Astrocyte (in vitro differentiated cells and primary cell): ENCODE data around the gene STX16. TPM values are rescaled to one million over a fixed set of nuclear protein-coding genes. Genes with fewer than 3 reads are reported as not detected.

Experiments used
- DNase-seq: peaks from one replicate; pipeline ENCODE4 v3.0.0-alpha.2; 2010; ENCODE audit warnings: low read depth
- FAIRE-seq: peaks from 2 replicates; lab custom pipeline; 2011; peaks lifted over from hg19 to GRCh38; lab: Jason Lieb, UNC
- H2AFZ ChIP-seq: 2 replicates; pipeline ENCODE4 v1.6.0; 2012; ENCODE audit warnings: low read depth, low read length, inconsistent platforms
- H3K27ac ChIP-seq: 2 replicates; pipeline ENCODE4 v1.5.1; 2011; ENCODE audit warnings: low read depth, low read length, inconsistent platforms
- H3K27me3 ChIP-seq: 2 replicates; pipeline ENCODE4 v1.6.0; 2011; ENCODE audit warnings: low read length, inconsistent platforms; ENCODE audit not compliant: insufficient read depth
- H3K36me3 ChIP-seq: 2 replicates; pipeline ENCODE4 v1.5.1; 2011; ENCODE audit warnings: low read length, inconsistent platforms; ENCODE audit not compliant: insufficient read depth
- H3K4me1 ChIP-seq: 2 replicates; pipeline ENCODE4 v1.5.1; 2011; ENCODE audit warnings: low read length, inconsistent platforms; ENCODE audit not compliant: insufficient read depth
- H3K4me2 ChIP-seq: 2 replicates; pipeline ENCODE4 v1.6.0; 2012; ENCODE audit warnings: low read length, inconsistent platforms
- H3K4me3 ChIP-seq: 2 replicates; pipeline ENCODE4 v1.5.1; 2011; ENCODE audit warnings: low read depth, mild to moderate bottlenecking, low read length, inconsistent platforms; ENCODE audit not compliant: insufficient read depth
- H3K79me2 ChIP-seq: 2 replicates; pipeline ENCODE4 v1.6.0; 2012; ENCODE audit warnings: mild to moderate bottlenecking, low read length, inconsistent platforms; ENCODE audit not compliant: insufficient read depth
- H3K9ac ChIP-seq: 2 replicates; pipeline ENCODE4 v1.6.0; 2012; ENCODE audit warnings: mild to moderate bottlenecking, low read length, inconsistent platforms
- H3K9me3 ChIP-seq: 2 replicates; pipeline ENCODE4 v1.5.1; 2012; ENCODE audit warnings: low read depth, mild to moderate bottlenecking, low read length, inconsistent platforms; ENCODE audit not compliant: insufficient read depth
- H4K20me1 ChIP-seq: 2 replicates; pipeline ENCODE4 v1.6.0; 2012; ENCODE audit warnings: low read length, inconsistent platforms; ENCODE audit not compliant: insufficient read depth
- H3K27ac Mint-ChIP-seq: one replicate; pipeline ENCODE4 v1.8.0; 2021; ENCODE audit warnings: mild to moderate bottlenecking, mixed read lengths; ENCODE audit not compliant: unreplicated experiment
- H3K27me3 Mint-ChIP-seq: one replicate; pipeline ENCODE4 v1.8.0; 2021; ENCODE audit warnings: low read depth, mixed read lengths; ENCODE audit not compliant: unreplicated experiment
- H3K36me3 Mint-ChIP-seq: one replicate; pipeline ENCODE4 v1.8.0; 2021; ENCODE audit warnings: low read depth, mixed read lengths; ENCODE audit not compliant: unreplicated experiment
- H3K4me1 Mint-ChIP-seq: one replicate; pipeline ENCODE4 v1.8.0; 2021; ENCODE audit warnings: low read depth, mixed read lengths; ENCODE audit not compliant: unreplicated experiment
- H3K4me3 Mint-ChIP-seq: one replicate; pipeline ENCODE4 v1.8.0; 2021; ENCODE audit warnings: mild to moderate bottlenecking, moderate library complexity, mixed read lengths; ENCODE audit not compliant: unreplicated experiment
- H3K9me3 Mint-ChIP-seq: one replicate; pipeline ENCODE4 v1.8.0; 2021; ENCODE audit warnings: mild to moderate bottlenecking, mixed read lengths; ENCODE audit not compliant: unreplicated experiment
- CTCF ChIP-seq: IDR thresholded peaks from 2 replicates; pipeline ENCODE4 v1.5.1; 2011; ENCODE audit warnings: low read depth, mild to moderate bottlenecking, inconsistent platforms, low read length, moderate library complexity; ENCODE audit not compliant: insufficient read depth
- EZH2 ChIP-seq: IDR thresholded peaks from 2 replicates; pipeline ENCODE4 v1.6.1; 2012; ENCODE audit warnings: mild to moderate bottlenecking, low read length, inconsistent platforms; ENCODE audit not compliant: insufficient read depth
- total RNA-seq: library from RNA; stranded (reverse); gene quantifications from 2 replicates; pipeline ENCODE4 v1.2.1, GENCODE V29; 2021

Gene STX16
- total RNA-seq, 1 donor from 2014 or later = 59.3 TPM

GRCh38 chr20:58717278-58718091 lies 66.4 kb downstream of the STX16 start:
- no peak overlapping the region for H3K4me3 ChIP-seq
- no peak overlapping the region for H3K4me2 ChIP-seq
- TF ChIP-seq CTCF (no peak), EZH2 (no peak)
- H2AFZ ChIP-seq = no peak overlapping the region
- no peaks in the 10 kb centered on the region for H4K20me1 ChIP-seq
- H3K9ac ChIP-seq = no peak overlapping the region
- H3K27ac ChIP-seq = no peak overlapping the region
- no peaks in the 10 kb centered on the region for H3K79me2 ChIP-seq
- FAIRE-seq = no peak
- Mint-ChIP-seq H3K27ac (no peak overlapping the region), H3K36me3 (peaks cover 2% of the 10 kb centered on the region), H3K4me1 (no peaks in the 10 kb centered on the region), H3K27me3 (peaks cover 20% of the 10 kb centered on the region), H3K4me3 (no peak overlapping the region), H3K9me3 (peaks cover 6% of the 10 kb centered on the region)
- no peaks in the 10 kb centered on the region for H3K36me3 ChIP-seq
- H3K27me3 ChIP-seq = peaks cover 11% of the 10 kb centered on the region
- no peaks in the 10 kb centered on the region for H3K4me1 ChIP-seq
- DNase-seq = no peak
- H3K9me3 ChIP-seq = no peaks in the 10 kb centered on the region

DNA sequence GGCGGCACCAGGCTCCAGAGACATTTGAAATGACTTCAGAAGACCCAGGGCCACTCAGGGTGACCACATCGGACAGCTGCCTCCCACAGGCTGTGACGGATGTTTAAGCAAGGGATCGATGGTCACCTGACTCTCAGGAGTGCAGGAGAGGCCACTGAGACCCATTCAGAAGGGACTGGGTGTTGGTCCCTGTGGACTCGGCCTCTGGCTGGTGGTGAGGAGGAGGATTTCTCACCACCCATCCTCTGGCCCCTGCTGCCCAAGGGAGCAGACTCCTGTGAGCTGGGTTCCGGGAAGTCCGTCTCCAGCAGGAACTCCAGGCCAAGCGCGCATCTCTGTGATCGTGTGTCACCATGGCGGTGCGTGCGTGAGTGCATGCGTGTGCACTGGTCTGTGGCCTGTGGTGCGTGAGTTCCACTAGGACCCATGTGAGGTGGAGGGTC lies 67.1 kb downstream of the STX16 start:
- no peaks in the 10 kb centered on the region for H4K20me1 ChIP-seq
- H3K4me2 ChIP-seq = no peak overlapping the region
- H3K27ac Mint-ChIP-seq = no peak overlapping the region
- H3K36me3 ChIP-seq = no peaks in the 10 kb centered on the region
- no peak overlapping the region for H3K4me3 Mint-ChIP-seq
- peaks cover 6% of the 10 kb centered on the region for H3K9me3 Mint-ChIP-seq
- H3K79me2 ChIP-seq = no peaks in the 10 kb centered on the region
- H3K27me3 Mint-ChIP-seq = peaks cover 25% of the 10 kb centered on the region
- no peaks in the 10 kb centered on the region for H3K4me1 Mint-ChIP-seq
- FAIRE-seq = no peak
- no peak overlapping the region for H3K9ac ChIP-seq
- no peak for TF ChIP-seq EZH2
- no peak for TF ChIP-seq CTCF
- H3K27ac ChIP-seq = no peak overlapping the region
- H3K4me1 ChIP-seq = no peaks in the 10 kb centered on the region
- H3K4me3 ChIP-seq = no peak overlapping the region
- peaks cover 3% of the 10 kb centered on the region for H3K36me3 Mint-ChIP-seq
- H3K27me3 ChIP-seq = peaks cover 11% of the 10 kb centered on the region
- no peaks in the 10 kb centered on the region for H3K9me3 ChIP-seq
- H2AFZ ChIP-seq = no peak overlapping the region
- DNase-seq = no peak

DNA sequence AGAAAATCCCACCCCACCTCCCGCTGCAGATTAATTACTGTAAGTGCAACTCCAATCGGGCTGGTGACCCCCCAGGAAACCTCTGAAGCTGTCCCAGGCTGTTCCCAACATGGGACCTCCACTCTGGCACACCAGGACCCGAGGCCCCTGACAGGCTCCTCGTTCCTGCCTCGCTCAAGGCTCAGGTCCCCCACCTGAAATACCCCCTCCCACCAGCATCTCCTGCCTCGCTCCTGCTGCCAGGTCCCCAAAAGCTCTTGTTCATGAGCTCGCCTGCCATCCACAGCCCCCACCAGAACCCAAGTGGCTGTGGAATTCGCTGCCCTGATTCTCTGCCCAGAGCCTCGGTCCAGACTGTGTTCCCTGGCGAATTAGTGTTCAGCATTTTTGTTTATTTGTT lies 67.6 kb downstream of the STX16 start:
- H3K27me3 Mint-ChIP-seq = peaks cover 31% of the 10 kb centered on the region
- H3K9me3 Mint-ChIP-seq = peaks cover 8% of the 10 kb centered on the region
- H3K4me3 ChIP-seq = no peak overlapping the region
- peaks cover 17% of the 10 kb centered on the region for H3K27me3 ChIP-seq
- no peak overlapping the region for H3K27ac Mint-ChIP-seq
- no peak for FAIRE-seq
- no peak overlapping the region for H2AFZ ChIP-seq
- no peaks in the 10 kb centered on the region for H3K4me1 Mint-ChIP-seq
- peaks cover 3% of the 10 kb centered on the region for H3K36me3 Mint-ChIP-seq
- DNase-seq = no peak
- H3K27ac ChIP-seq = no peak overlapping the region
- no peaks in the 10 kb centered on the region for H3K4me1 ChIP-seq
- H3K4me3 Mint-ChIP-seq = no peak overlapping the region
- no peaks in the 10 kb centered on the region for H3K9me3 ChIP-seq
- TF ChIP-seq CTCF = no peak
- TF ChIP-seq EZH2 = no peak
- no peaks in the 10 kb centered on the region for H3K79me2 ChIP-seq
- H3K9ac ChIP-seq = no peak overlapping the region
- no peak overlapping the region for H3K4me2 ChIP-seq
- H4K20me1 ChIP-seq = no peaks in the 10 kb centered on the region
- no peaks in the 10 kb centered on the region for H3K36me3 ChIP-seq
